GM21619 (cell line): ENCODE measurements around the gene ARL16.

Experiments used
- ATAC-seq: cut with Tn5 transposase; IDR thresholded peaks from one replicate; pipeline ENCODE4 v1.9.1; 2021; ENCODE audit not compliant: unreplicated experiment

ARL16 gene

GRCh38 chr17:81673561-81674258, 9.9 kb downstream of the ARL16 start:
- ATAC-seq = no peak

GRCh38 chr17:81672954-81673353, 10.6 kb downstream of the ARL16 start:
- ATAC-seq = no peak

- ATAC-seq = no peak
Measured at GRCh38 chr17:81672504-81672903, 11.1 kb downstream of the ARL16 start.

GRCh38 chr17:81667754-81668153, 15.8 kb downstream of the ARL16 start:
- ATAC-seq = no peak

- ATAC-seq = peak; percentile 89
Measured at GRCh38 chr17:81666342-81667191, 17.0 kb downstream of the ARL16 start, which contains the start of the genes CCDC137 and OXLD1. Gene CCDC137, plus strand, starts transcription at chr17:81666737. Its CDS starts 30 bp downstream, at chr17:81666767. Gene OXLD1, minus strand, starts transcription at chr17:81666605. Its CDS starts 28 bp downstream, at chr17:81666577.

GRCh38 chr17:81666092-81666341, 17.6 kb downstream of the ARL16 start:
- ATAC-seq = no peak

GRCh38 chr17:81665205-81666091, 18.1 kb downstream of the ARL16 start:
- ATAC-seq = peak; percentile 18

GRCh38 chr17:81664051-81664470, 19.5 kb downstream of the ARL16 start:
- no peak for ATAC-seq

- ATAC-seq = no peak
Measured at GRCh38 chr17:81662002-81662401, 21.6 kb downstream of the ARL16 start.

- no peak for ATAC-seq
Measured at GRCh38 chr17:81660441-81660840, 23.2 kb downstream of the ARL16 start.

- no peak for ATAC-seq
Measured at GRCh38 chr17:81659038-81659437, 24.6 kb downstream of the ARL16 start.

- no peak for ATAC-seq
Measured at GRCh38 chr17:81656835-81657234, 26.8 kb downstream of the ARL16 start.

GRCh38 chr17:81656118-81656743, 27.4 kb downstream of the ARL16 start, which contains the start of gene PDE6G:
Gene PDE6G, minus strand, starts transcription at chr17:81656542. Its CDS starts 3,237 bp downstream, at chr17:81653305.
- no peak for ATAC-seq

GRCh38 chr17:81655378-81656117, 28.0 kb downstream of the ARL16 start:
- no peak for ATAC-seq

- ATAC-seq = no peak
Measured at GRCh38 chr17:81652906-81653771, 30.5 kb downstream of the ARL16 start.

- no peak for ATAC-seq
Measured at GRCh38 chr17:81651692-81652091, 31.9 kb downstream of the ARL16 start.

- ATAC-seq = no peak
Measured at GRCh38 chr17:81650951-81651350, 32.6 kb downstream of the ARL16 start.

GRCh38 chr17:81648707-81649085, 34.9 kb downstream of the ARL16 start:
- no peak for ATAC-seq

GRCh38 chr17:81648013-81648706, 35.4 kb downstream of the ARL16 start:
- ATAC-seq = no peak
